ENCODE results near the gene MAP2K2.

The MAP2K2 gene

GRCh38 chr19:4043966-4044715 is 79.8 kb downstream of the MAP2K2 start:
- DNase-seq (ENCODE audit: low spot score), result no peak

DNA sequence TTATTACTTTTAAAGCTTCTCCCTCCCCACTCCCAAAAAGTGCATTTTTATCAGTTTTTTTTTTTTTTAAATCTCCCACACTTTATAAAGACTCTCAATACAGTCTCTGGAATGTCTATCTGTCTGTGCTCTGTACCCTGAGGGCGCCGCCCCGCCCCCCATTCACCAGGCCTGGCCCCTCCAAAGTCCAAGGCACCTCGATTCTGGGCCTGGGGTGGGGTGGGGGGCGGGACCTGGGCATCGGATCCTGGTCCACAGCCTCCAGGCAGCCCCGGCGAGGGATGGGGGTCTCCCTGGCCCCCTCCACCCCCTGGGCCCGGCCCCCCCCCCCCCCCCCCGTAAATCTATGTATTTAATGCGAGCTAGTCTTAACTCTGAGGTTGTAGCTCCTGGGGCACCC is 80.5 kb downstream of the MAP2K2 start:
- DNase-seq (ENCODE audit: low spot score), result no peak

DNA sequence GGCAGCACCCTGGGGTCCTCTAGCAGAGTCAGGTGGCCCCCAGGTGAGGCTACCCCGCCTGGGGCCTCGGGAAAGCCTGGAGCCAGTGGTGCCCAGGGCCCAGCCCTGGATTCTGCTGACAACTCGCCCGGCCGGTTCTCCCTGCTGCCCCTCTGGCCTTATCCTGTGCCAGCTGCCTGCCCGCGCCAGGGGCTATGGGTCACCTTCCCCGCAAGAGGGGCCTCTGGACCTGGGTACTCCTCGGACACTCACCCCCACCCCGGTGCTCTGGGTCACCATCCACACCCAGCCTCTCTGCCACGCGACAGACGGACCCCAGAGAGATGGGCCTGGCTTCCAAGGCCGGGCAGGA is 81.2 kb downstream of the MAP2K2 start:
- DNase-seq (ENCODE audit: low spot score), result no peak

DNA sequence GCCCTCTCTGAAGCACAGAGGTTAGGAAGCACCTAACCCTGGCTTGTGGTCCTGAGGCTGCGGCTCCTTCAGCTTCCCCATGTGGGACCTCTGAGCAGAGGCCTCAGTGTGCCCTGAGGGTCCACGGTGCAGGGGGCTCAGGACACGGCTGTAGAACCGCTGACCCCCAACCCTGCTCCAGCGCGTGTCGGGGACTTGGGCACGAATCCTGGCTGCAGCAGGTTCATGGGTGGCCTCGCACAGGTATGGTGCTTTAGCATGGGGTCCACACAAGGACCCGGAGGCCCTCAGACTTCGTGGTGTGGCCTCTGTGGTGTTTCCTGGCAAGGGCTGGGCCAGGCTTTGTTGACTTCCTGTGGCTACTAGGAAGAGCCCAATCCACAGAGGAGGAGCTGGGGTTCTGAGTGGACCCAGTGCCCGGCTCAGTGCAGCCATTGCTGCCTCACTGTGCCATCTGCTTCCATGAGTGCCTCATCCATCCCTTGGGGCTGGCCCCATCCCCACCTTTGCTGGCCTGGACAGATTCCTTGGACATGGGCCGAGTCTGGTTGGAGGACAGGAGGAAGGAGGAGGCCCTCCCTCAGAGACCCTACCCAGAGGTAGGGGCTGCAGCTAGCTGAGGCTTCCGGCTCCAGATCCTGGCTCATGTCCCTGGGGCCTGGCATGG is 81.7 kb downstream of the MAP2K2 start:
- DNase-seq (ENCODE audit: low spot score), result no peak

All from AG08395 (cell line).